HT-29 (cell line): ENCODE results near the gene SLC36A3. TPM values are rescaled to one million over a fixed set of nuclear protein-coding genes. Genes with fewer than 3 reads are reported as not detected.
A peak's percentile ranks its signal among the peaks of the same experiment; 100 is the strongest.
"Not testable (repeated sequence)": the region's sequence is repeated elsewhere in the genome, so short reads cannot be mapped to it uniquely, and the experiment has no call there.

Experiments
- DNase-seq: peaks from one replicate; pipeline ENCODE4 v3.0.0-alpha.2; 2015; ENCODE audit warnings: low spot score
- total RNA-seq: library from RNA; depleted of rRNA; stranded (reverse); fragments of >200 nt; shearing (Covaris generic); gene quantifications from 2 replicates; pipeline ENCODE4 v1.2.3, GENCODE V29; 2014

The SLC36A3 gene
- total RNA-seq, 1 experiment from 2014 or later, result not detected

DNA sequence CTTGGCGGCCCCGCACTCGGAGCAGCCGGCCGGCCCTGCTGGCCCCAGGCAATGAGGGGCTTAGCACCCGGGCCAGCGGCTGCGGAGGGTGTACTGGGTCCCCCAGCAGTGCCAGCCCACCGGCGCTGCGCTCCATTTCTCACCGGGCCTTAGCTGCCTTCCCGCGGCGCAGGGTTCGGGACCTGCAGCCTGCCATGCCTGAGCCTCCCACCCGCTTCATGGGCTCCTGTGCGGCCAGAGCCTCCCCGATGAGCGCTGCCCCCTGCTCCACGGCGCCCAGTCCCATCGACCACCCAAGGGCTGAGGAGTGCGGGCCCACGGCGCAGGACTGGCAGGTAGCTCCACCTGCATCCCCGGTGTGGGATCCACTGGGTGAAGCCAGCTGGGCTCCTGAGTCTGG is 5.7 kb upstream of the SLC36A3 start:
- not testable (repeated sequence) for DNase-seq

DNA sequence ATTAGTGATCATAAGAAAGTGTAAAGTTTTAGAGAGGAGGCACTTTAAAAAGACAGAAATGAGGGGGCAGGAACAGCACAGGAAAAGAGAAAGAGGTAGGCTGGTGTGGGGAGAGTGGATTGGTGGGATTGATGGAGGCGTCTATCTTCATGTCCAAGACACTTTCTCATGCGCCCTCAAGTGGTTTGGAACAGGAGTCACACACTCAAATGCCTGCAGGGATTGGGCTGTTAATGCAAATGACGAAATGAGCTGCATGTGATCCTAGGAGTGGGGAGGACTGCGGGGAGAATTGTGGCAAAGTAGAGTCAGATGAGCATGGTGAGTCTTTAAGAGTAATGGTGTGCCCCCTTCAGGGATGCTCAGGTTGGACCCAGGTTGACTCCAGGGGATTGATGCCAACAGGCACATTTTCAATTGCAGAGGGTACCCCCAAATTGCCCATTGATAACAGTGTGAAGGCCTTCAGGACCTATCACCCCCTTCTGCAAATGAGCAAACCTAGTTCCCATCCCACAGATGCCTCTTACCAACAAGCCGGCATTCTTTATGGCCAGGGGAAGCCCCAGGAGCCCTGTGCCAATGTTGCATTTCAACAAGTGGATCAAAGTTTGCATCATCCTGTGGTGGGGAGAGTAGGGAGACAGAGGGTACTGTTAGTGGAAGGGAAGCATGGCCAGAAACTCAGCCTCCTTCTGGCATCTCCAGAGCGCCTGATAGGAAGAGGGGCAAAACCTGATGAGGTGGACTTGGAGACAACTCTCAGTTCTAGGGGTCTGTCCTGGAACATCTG is 5.3 kb downstream of the SLC36A3 start:
- no peak for DNase-seq

DNA sequence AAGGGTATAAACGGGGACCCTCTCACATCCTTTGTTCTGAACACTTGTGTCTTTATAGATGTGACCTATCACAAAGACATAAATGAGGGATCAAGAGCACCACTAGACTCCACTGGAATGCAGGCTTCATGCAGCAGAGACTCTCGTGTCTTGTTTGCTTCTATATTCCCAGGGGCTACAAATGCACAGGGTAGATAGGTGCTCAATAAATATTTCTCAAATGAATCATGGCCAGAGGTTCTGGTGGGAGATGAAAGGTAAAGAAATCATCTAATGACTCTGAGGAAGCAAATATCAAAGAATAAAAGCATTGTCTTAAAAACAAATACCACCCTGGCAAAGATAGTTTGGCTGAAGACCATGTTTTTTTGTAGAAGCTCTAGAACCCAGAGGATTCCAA is 6.6 kb downstream of the SLC36A3 start:
- DNase-seq, result no peak

DNA sequence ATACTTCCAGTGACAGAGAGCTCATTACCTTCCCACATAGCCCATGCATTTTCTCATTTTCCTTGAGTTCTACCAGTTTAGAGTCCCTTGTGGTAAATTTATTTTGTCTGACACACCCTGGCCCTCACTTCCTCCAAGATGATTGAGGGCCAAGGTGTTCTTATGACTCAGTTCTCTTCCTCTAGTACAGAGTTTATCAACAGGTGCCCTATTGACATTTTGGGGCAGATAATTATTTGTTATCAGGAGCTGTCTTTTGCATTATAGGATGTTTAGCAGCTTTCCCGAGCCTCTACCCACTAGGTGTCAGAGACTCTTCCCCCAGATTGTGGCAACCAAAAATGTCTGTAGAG is 7.1 kb downstream of the SLC36A3 start:
- DNase-seq, result no peak

DNA sequence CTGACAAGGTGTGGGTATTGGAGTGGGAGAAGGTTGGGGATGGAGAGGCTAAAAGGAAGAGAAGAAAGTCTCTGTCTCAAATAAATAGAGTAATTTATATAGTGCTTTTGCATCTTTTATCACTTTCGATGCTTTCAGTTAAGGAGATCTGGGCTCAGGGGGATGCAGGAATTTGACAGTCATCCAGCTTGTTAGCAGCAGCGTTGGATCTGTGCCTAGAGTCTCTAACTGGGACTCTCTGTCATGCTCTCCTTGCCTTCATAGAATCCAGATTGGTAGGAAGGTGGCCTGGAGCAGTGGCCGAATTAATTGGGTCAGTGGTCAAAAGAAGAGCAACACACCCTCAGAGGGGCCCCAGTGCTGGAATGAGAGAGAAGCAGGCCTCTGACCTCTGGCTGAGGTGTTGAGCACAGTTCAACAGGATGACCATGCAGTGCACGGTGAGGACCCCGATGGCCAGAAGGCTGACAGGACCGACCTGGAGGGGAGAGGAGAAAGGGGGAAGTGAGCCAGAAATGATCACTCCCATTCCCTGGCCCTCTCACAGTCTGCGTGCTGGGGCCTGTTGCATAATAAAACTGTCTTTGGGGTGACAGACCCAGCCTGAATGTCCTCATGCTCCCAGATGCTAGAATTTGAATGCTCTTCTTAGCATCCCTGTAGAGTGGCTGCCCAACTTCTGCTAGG is 7.6 kb downstream of the SLC36A3 start:
- no peak for DNase-seq

DNA sequence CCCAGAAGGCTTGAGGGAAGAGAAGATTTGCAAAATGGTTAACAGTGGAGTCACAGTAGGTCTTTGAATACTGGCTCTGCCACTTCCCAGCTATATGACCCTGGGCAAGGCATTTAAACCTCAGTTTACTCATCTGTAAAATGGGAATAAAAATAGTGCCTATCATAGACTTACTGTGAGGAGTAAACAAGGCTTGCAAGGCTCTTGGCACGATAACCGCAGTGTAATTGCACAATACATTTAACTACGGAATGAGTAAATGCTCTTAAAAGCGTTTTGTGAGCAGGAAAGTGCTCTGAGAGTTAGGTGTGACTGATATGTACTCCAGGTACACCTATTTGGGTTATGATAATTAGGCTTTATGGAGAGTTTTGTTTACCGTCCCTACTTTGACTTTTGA is 8.4 kb downstream of the SLC36A3 start:
- DNase-seq, result no peak

DNA sequence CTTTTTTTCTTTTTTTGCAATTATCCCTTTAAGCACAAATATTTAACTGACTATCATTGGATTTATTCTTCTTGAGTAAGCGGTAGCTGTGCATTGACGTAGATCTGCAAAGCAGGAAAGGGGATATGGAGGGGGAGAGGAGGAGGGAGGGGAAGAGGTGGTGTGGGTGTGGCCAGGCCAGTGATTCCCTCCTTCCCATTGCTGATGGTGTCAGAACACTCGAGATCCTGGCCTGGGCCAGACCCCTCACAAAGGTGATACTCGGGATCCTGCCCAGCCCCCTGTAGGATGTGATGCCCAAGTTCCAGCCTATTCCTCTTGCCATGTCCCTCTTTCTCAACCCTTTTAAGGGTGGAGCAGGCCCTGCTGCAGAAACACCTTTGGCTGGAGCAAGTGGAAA is 9.9 kb downstream of the SLC36A3 start:
- no peak for DNase-seq

DNA sequence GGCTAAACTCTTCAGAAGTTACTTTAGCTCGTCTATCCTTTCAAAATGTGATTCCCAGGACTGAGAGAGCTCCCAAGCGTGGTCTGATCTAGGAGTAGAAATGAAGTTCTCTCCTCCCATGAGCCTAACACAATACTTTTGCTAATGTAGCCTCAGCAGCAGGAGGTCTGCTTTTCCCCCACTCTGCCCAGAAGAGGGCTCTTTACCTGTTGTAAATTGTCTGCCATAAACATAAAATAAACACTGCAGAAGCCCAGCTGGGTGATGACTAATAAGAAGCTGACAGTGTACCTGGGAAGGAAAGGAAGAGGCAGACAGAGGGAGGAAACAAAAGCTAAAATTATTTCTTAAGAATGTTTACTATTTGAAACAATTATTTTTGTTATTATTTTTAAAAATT is 15.4 kb downstream of the SLC36A3 start:
- DNase-seq, result peak; percentile 56

DNA sequence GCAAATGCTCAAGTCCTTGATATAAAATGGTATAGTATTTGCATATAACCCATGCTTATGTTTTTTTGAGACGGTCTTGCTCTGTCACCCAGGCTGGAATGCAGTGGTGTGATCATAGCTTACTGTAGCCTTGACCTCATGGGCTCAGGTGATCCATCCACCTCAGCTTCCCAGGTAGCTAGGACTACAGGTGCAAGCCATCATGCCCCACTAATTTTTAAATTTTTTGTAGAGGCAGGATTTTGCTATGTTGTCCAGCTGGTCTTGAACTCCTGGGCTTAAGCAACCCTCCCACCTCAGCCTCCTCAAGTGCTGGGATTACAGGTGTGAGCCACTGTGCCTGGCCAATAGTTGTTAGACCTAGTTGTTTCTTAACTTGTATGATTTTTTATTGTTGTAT is 17.3 kb downstream of the SLC36A3 start:
- no peak for DNase-seq

DNA sequence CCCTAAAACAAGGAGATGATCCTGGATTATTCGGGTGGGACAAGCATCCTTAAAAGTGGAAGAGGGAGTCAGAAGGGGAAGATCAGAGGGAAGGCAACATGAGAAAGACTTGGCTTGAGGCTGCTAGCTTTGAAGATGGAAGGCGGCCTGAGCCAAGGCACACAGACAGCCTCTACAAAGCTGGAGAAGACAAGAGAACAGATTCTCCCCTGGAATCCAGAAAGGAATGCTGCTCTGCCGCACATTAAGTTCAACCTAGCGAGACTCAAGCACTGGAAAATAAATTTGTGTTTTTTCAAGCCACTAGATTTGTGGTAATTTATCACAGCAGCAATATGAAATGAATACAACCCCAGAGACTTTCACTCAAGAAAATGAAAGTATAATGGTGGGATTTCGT is 17.9 kb downstream of the SLC36A3 start:
- DNase-seq, result no peak

DNA sequence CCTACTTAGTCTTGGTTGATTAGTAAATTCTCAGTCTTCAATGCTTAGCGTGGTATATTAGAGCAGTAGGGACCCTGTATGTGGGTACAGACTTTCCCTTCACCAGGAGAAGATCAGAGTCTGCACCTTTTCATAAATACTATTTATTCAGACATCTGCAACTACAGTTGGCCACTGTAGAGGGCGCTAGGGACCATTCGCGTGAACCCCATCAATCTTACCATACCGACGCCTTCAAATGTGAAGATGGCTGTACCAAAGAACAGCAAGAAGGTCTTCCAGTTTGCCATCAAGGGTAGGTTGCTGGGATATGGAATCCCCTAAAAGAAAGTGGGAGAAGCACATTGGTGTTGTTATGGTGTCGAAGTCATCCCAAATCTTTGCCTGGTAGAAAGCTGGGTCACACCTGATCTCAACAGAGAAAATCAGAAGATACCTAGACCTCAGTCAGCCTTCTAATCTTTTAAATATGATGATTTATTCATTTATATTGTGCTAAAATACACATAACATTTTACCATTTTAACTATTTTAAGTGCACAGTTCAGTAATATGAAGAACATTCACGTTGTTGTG is 19.1 kb downstream of the SLC36A3 start:
- no peak for DNase-seq

DNA sequence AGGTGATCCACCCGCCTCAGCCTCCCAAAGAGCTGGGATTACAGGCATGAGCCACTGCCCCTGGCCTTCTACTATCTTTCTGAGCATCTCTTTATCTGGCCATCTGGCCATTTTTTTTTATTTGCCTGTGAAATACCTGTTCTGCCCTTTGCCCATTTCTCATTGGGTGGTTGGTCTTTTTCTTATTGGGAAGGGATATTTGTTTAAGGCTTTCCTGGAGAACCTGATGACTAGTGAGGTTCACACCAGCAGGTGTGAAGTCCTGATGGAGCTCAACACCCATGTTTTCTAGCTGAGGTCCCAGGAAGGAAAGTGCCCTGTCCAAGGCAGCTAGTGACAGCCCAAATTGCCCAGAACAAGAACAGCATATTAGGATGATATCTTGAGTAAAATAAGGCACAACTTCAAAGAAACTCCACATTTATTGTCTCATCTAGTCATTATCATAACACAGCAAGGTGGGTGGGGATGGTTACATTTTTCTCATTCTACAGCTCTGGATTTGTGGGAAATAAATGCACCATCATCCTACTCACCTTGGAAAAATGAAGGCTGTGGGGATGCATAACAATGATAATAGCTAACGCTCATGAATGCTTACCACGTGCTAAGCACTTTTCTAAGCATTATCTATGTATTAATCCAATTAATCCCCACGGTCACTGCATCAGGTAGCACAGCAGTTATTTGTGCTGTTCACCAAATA is 20.3 kb downstream of the SLC36A3 start:
- DNase-seq, result no peak

DNA sequence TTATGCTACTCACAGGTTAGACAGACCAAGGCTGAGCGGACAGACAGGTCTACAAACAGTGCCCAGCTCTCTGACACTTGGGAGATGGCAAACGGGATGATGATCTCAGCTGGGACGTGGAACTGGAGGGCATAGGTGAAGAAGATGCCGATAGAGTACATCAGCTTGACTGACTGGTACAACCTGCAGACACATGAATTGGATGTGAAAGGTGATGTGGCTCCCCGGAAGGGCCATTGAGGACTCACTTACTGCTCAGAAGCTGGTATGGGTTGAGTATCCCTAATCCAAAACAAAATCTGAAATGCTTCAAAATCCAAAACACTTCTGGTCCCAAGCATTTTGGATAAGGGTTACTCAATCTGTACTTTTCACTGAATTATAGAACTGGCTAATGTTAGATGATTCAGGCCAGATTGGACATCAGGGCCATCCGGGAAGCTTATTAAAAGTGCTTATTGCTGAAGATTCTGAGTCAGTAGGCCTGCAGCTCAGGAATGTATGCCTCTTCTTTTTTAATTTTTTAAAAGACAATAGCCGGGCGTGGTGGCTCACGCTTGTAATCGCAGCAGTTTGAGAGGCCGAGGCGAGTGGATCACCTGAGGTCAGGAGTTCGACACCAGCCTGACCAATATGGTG is 22.4 kb downstream of the SLC36A3 start:
- DNase-seq, result no peak

DNA sequence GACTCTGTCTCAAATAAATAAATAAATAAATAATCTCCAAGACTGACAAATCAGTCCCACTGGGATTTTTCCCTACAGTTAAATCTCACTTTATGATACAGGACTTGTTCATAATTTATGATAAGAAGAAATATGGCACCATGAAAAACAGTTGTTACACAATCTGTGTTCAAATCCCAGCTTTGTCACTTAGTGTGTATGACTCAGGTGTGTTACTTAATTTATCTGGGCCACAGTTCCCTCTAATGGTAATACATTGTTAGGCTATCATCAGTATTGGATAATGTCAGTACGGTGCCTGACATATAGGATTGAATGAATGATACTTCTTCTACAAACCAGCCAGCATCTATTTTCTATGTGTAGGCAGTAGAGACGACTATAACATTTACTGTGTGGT is 23.1 kb downstream of the SLC36A3 start:
- DNase-seq, result no peak

DNA sequence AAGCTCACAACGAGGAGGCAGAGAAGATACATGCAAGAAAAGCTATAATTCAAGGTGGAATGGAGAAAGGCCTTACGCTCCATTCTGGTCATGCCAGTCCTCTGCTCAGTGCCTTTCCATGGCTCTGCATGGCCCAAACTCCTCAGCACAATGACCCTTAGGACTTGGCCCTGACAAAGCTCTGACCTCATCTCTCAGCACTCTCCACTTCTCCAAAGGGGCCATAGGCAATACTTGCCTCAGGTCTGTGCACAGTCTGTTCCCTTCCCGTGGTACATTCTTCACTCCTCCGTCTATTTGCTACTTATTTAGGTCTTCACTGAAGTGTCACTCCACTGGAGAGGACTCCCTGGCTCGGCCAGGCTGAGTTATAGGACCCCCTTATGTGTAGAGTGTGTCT is 24.7 kb downstream of the SLC36A3 start:
- DNase-seq, result no peak

DNA sequence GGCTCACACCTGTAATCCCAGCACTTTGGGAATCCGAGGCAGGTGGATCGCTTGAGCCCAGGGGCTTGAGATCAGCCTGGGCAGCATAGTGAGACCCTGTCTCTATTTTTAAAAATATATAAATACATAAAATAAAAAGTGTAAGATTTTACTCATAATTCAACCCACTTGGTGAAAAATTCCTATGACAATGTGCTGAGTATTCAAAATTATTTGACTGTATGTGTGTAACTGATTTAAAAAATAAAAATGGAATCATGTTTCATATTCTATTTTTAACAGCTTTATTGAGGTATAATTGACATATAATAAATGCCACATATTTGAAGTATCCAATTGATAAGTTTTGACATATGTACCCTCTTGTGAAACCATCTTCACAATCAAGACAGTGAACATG is 27.8 kb downstream of the SLC36A3 start:
- no peak for DNase-seq

DNA sequence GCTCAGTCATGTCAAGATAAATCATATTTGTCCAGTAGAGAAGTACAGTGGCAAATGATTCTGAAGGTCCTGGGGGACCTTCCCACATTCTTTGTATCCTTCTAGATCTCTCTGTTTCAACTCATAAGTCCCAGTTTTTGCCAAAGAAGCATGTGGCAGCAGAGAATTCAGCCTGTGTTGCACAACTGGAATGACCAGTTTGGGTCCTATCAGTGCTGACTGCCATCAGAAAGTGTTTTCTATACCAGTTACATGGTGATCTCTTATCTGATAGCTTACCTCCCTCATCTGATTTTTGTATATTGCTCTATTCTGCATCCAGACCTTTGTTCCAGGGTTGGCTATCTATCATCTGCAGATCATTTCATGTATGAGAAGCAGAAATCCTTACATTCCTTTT is 28.9 kb downstream of the SLC36A3 start:
- no peak for DNase-seq

DNA sequence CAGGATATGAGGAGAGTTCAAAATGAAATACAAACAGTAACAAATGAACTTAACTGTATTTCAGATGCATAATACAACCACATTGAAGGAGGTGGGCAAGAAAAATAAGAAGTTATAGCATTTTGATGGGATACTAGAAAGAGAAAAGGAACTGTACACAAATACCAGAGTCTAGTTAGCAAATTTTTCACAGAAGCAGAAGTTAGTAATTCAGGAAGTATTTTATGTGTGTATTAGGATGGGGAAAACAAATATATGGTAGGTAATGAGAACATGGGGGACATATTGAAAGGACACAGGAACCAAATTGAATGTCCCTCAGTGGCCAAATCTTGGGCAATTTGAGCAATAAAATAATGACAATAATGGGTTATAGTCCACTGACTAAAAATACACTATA is 32.2 kb downstream of the SLC36A3 start:
- no peak for DNase-seq

DNA sequence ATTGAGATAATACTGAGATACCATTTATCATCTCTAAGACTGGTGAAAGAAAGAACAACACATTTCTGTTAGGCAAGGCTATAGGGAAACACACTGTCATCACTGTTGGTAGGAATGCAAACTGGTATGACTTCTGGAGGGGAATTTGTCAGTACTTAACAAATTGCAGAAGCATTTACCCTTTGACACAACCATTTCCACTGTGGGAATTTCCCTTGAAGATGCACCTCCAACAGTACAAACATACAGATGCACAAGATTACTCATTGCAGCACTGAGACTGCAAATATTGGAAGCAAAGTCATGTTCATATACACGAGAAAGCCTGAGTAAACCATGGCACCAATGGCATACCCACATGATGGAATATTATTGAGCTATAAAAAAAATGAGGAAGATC is 33.0 kb downstream of the SLC36A3 start:
- no peak for DNase-seq

DNA sequence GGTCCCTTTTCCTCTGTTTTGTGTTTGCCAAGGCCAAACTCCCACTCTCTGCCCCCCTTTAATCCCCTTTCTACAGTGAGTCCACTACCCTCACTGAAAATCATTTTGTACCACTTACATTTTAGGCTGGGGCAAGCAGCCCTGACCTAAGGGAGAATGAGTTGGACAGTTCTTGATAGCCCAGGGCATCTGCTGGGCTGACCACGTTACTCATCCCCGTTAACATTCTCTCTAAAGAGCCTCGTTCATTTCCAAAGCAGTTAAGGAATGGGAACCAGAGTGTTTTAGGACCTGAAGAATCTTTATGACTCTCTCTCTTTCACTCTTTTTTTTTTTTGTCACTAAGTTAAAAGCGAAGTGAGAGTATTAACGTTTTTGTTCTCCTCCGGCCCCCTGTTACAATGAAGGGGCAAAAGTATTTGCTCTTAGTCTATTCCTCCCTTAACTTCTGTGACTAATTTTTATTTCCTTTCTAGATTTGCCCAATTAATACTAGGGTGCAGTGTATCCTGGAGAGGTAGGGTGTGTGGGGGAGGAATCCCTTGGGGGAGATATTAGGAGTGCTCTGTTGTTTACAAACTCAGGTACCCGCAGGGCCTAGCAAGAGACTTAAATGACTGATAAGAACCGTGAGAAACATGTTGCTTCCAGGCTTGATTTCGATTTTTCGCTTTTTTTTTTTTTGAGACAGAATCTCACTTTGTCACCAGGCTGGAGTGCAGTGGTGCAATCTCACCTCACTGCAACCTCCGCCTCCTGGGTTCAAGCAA is 35.9 kb downstream of the SLC36A3 start:
- no peak for DNase-seq

DNA sequence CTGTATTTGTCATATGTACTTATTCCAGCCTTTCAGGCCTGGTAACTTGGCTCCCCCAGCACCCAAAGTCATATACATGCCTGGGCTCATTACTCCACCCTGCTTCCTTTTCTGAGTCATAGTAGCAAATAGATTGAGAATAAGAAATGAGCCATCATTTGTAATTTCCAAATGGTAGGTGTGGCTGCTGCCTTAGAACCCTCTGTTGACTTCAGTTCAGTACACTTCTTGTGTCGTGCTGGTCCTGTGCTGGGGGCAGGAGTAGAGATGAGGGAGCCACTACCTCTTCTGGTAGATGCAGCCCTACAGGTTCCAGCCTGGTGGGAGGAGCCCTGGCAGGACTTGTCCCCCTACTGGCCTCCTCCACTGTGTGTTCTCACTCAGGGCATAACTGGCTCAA is 39.5 kb downstream of the SLC36A3 start:
- peak; percentile 28 for DNase-seq
